Osteoblast (primary cell): ENCODE results near the gene MAGI1. TPM values are rescaled to one million over a fixed set of nuclear protein-coding genes. Genes with fewer than 3 reads are reported as not detected.
A peak's percentile ranks its signal among the peaks of the same experiment; 100 is the strongest.

Experiments used
- DNase-seq: peaks from one replicate; pipeline ENCODE4 v3.0.0; 2011; ENCODE audit warnings: low spot score, mixed read lengths; ENCODE audit not compliant: insufficient read length; ENCODE audit errors: missing footprints
- H2AFZ ChIP-seq: 2 replicates; pipeline ENCODE4 v1.6.0; 2011; ENCODE audit warnings: mild to moderate bottlenecking, low read length
- H3K27ac ChIP-seq: 2 replicates; pipeline ENCODE4 v1.5.1; 2011; ENCODE audit warnings: mild to moderate bottlenecking, low read depth, low read length, moderate library complexity
- H3K27me3 ChIP-seq: 2 replicates; pipeline ENCODE4 v1.6.0; 2012; ENCODE audit warnings: mild to moderate bottlenecking, control low read depth, inconsistent platforms, low read length, moderate library complexity; ENCODE audit not compliant: insufficient read depth
- H3K36me3 ChIP-seq: 2 replicates; pipeline ENCODE4 v1.5.1; 2011; ENCODE audit warnings: mild to moderate bottlenecking, low read length, control low read depth, moderate library complexity; ENCODE audit not compliant: insufficient read depth
- H3K4me1 ChIP-seq: 2 replicates; pipeline ENCODE4 v1.5.1; 2011; ENCODE audit warnings: mild to moderate bottlenecking, low read length, control low read depth, moderate library complexity; ENCODE audit not compliant: insufficient read depth
- H3K4me2 ChIP-seq: 2 replicates; pipeline ENCODE4 v1.6.0; 2011; ENCODE audit warnings: mild to moderate bottlenecking, low read length; ENCODE audit not compliant: insufficient read depth
- H3K4me3 ChIP-seq: fragments of 200-600 bp; sonication (generic); 3 replicates; pipeline ENCODE4 v1.5.1; 2012; ENCODE audit warnings: mild to moderate bottlenecking, low read length, inconsistent platforms; ENCODE audit not compliant: insufficient read depth
- H3K79me2 ChIP-seq: 2 replicates; pipeline ENCODE4 v1.6.0; 2012; ENCODE audit warnings: mild to moderate bottlenecking, low read length, control low read depth, inconsistent platforms; ENCODE audit not compliant: insufficient read depth
- H3K9me3 ChIP-seq: 2 replicates; pipeline ENCODE4 v1.5.1; 2011; ENCODE audit warnings: low read depth, low read length, control low read depth
- H4K20me1 ChIP-seq: 2 replicates; pipeline ENCODE4 v1.6.0; 2012; ENCODE audit warnings: mild to moderate bottlenecking, low read length, control low read depth; ENCODE audit not compliant: insufficient read depth
- CTCF ChIP-seq: IDR thresholded peaks from 2 replicates; pipeline ENCODE4 v1.5.1; 2011; ENCODE audit warnings: mild to moderate bottlenecking, low read depth, low read length, moderate library complexity; ENCODE audit errors: extremely low read depth
- total RNA-seq: library from RNA; depleted of rRNA; stranded (reverse); fragments of >200 nt; gene quantifications from 2 replicates; pipeline ENCODE4 v1.2.3, GENCODE V29; 2012

The MAGI1 gene
- total RNA-seq, 1 donor, result 66.6 TPM

- Histone ChIP-seq H3K4me1 (peaks cover 28% of the 10 kb centered on the region), H3K4me3 (no peak overlapping the region), H3K9me3 (no peaks in the 10 kb centered on the region), H3K36me3 (no peaks in the 10 kb centered on the region), H3K79me2 (peaks cover 85% of the 10 kb centered on the region), H2AFZ (no peak overlapping the region), H3K27me3 (no peaks in the 10 kb centered on the region), H4K20me1 (peaks cover 73% of the 10 kb centered on the region), H3K27ac (no peak overlapping the region), H3K4me2 (no peak overlapping the region)
- DNase-seq, result no peak
- no peak for TF ChIP-seq CTCF
These were observed 39.1 kb downstream of the MAGI1 start for GRCh38 chr3:65999606-66000005.

GRCh38 chr3:65996589-65996988 lies 42.1 kb downstream of the MAGI1 start:
- H3K27me3 ChIP-seq, result no peaks in the 10 kb centered on the region
- no peak for DNase-seq
- H3K4me2 ChIP-seq, result peak overlapping the region; percentile 17
- H3K27ac ChIP-seq, result no peak overlapping the region
- no peak overlapping the region for H3K4me3 ChIP-seq
- no peaks in the 10 kb centered on the region for H3K9me3 ChIP-seq
- peaks cover 80% of the 10 kb centered on the region for H4K20me1 ChIP-seq
- peaks cover 79% of the 10 kb centered on the region for H3K79me2 ChIP-seq
- peaks cover 34% of the 10 kb centered on the region for H3K4me1 ChIP-seq
- H2AFZ ChIP-seq, result no peak overlapping the region
- TF ChIP-seq CTCF, result no peak
- no peaks in the 10 kb centered on the region for H3K36me3 ChIP-seq

GRCh38 chr3:65995515-65995914 lies 43.2 kb downstream of the MAGI1 start:
- Histone ChIP-seq H2AFZ (no peak overlapping the region), H3K27ac (no peak overlapping the region), H3K4me1 (peaks cover 34% of the 10 kb centered on the region), H3K4me2 (no peak overlapping the region), H3K4me3 (no peak overlapping the region), H3K27me3 (no peaks in the 10 kb centered on the region), H4K20me1 (peaks cover 77% of the 10 kb centered on the region), H3K9me3 (no peaks in the 10 kb centered on the region), H3K79me2 (peaks cover 77% of the 10 kb centered on the region), H3K36me3 (no peaks in the 10 kb centered on the region)
- no peak for DNase-seq
- no peak for TF ChIP-seq CTCF

- TF ChIP-seq CTCF, result no peak
- no peaks in the 10 kb centered on the region for H3K36me3 ChIP-seq
- H3K79me2 ChIP-seq, result peaks cover 77% of the 10 kb centered on the region
- H3K4me2 ChIP-seq, result peak overlapping the region; percentile 7
- peaks cover 34% of the 10 kb centered on the region for H3K4me1 ChIP-seq
- H2AFZ ChIP-seq, result no peak overlapping the region
- H4K20me1 ChIP-seq, result peaks cover 79% of the 10 kb centered on the region
- H3K9me3 ChIP-seq, result no peaks in the 10 kb centered on the region
- H3K27me3 ChIP-seq, result no peaks in the 10 kb centered on the region
- no peak overlapping the region for H3K4me3 ChIP-seq
- no peak for DNase-seq
- no peak overlapping the region for H3K27ac ChIP-seq
These were observed 43.7 kb downstream of the MAGI1 start for GRCh38 chr3:65995030-65995429.
